Renal cortex interstitium (tissue), 11 donors: ENCODE data around the gene LARGE1. TPM values are rescaled to one million over a fixed set of nuclear protein-coding genes. Genes with fewer than 3 reads are reported as not detected.
A peak's percentile ranks its signal among the peaks of the same experiment; 100 is the strongest.

Experiments used
- DNase-seq, 11 donors: peaks; one replicate each; pipeline ENCODE4 v3.0.0-alpha.2; 2013; ENCODE audit warnings: low read depth in 9 of 11, low spot score in 4 of 11; ENCODE audit errors: extremely low read depth in 1 of 11
- polyA plus RNA-seq, 3 donors: library from polyadenylated mRNA; unstranded; fragments of 120-200 nt; gene quantifications; one replicate each; pipeline ENCODE4 v1.2.1, GENCODE V29; 2013; ENCODE audit not compliant: insufficient read length in 3 of 3

The LARGE1 gene
- polyA plus RNA-seq, 3 donors, result 24.6 to 27.8 (median 27.1) TPM

- no peak for DNase-seq
These were observed 77.7 kb downstream of the LARGE1 start for GRCh38 chr22:33842421-33843094.

GRCh38 chr22:33842006-33842354 is 78.3 kb downstream of the LARGE1 start:
- no peak for DNase-seq

- no peak for DNase-seq
These were observed 78.8 kb downstream of the LARGE1 start for GRCh38 chr22:33841281-33842005.

- DNase-seq, result peak in 1 of 11 donors; percentile 45
These were observed 81.6 kb downstream of the LARGE1 start for GRCh38 chr22:33838644-33839043.

GRCh38 chr22:33837826-33838225 is 82.5 kb downstream of the LARGE1 start:
- no peak for DNase-seq

- DNase-seq, result no peak
These were observed 85.0 kb downstream of the LARGE1 start for GRCh38 chr22:33835265-33835664.

GRCh38 chr22:33832558-33833151 is 87.6 kb downstream of the LARGE1 start:
- DNase-seq, result no peak

GRCh38 chr22:33831651-33832050 is 88.6 kb downstream of the LARGE1 start:
- DNase-seq, result no peak

GRCh38 chr22:33831207-33831606 is 89.1 kb downstream of the LARGE1 start:
- no peak for DNase-seq

- DNase-seq, result no peak
These were observed 90.6 kb downstream of the LARGE1 start for GRCh38 chr22:33829546-33830280.

- DNase-seq, result no peak
These were observed 92.0 kb downstream of the LARGE1 start for GRCh38 chr22:33828302-33828701.

- no peak for DNase-seq
These were observed 94.5 kb downstream of the LARGE1 start for GRCh38 chr22:33825761-33826160.

- DNase-seq, result no peak
These were observed 96.7 kb downstream of the LARGE1 start for GRCh38 chr22:33823552-33823951.

- no peak for DNase-seq
These were observed 99.0 kb downstream of the LARGE1 start for GRCh38 chr22:33821290-33821689.

GRCh38 chr22:33819743-33820142 is 100.5 kb downstream of the LARGE1 start:
- DNase-seq, result no peak

GRCh38 chr22:33817512-33818127 is 102.7 kb downstream of the LARGE1 start:
- no peak for DNase-seq

GRCh38 chr22:33812360-33812977 is 107.8 kb downstream of the LARGE1 start:
- DNase-seq, result no peak

- peak in 5 of 11 donors; percentile 11 to 33 (median 27) for DNase-seq
These were observed 108.6 kb downstream of the LARGE1 start for GRCh38 chr22:33811686-33812085.

- DNase-seq, result no peak
These were observed 109.1 kb downstream of the LARGE1 start for GRCh38 chr22:33811208-33811607.
